ENCODE data around the gene GABRG3. TPM values are rescaled to one million over a fixed set of nuclear protein-coding genes. Genes with fewer than 3 reads are reported as not detected.

Gene GABRG3
- polyA plus RNA-seq, 1 experiment = not detected

GRCh38 chr15:27170851-27171250 is 199.9 kb downstream of the GABRG3 start:
- Histone ChIP-seq H3K27ac (ENCODE audit: low read depth, low read length) (no peak overlapping the region), H3K27me3 (ENCODE audit: control insufficient read depth, insufficient read depth, low read length) (no peaks in the 10 kb centered on the region), H3K9me3 (ENCODE audit: control insufficient read depth, insufficient read depth, low read length) (peaks cover 16% of the 10 kb centered on the region), H3K4me3 (ENCODE audit: low read depth, low read length) (no peak overlapping the region)
- POLR2A ChIA-PET = no interaction called here
- CTCF ChIA-PET = no interaction called here
- TF ChIP-seq CTCF (IDR thresholded peaks at IDR 0.05; ENCODE audit: low read depth, low read length) = no peak
- DNase-seq (ENCODE audit: low read depth, low spot score) = no peak

GRCh38 chr15:27172821-27173220 is 201.8 kb downstream of the GABRG3 start:
- ChIA-PET POLR2A (no interaction called here), CTCF (no interaction called here)
- no peak for DNase-seq (ENCODE audit: low read depth, low spot score)
- no peak for TF ChIP-seq CTCF (IDR thresholded peaks at IDR 0.05; ENCODE audit: low read depth, low read length)
- H3K4me3 ChIP-seq (ENCODE audit: low read depth, low read length) = no peak overlapping the region
- H3K27ac ChIP-seq (ENCODE audit: low read depth, low read length) = no peak overlapping the region
- H3K9me3 ChIP-seq (ENCODE audit: control insufficient read depth, insufficient read depth, low read length) = peaks cover 7% of the 10 kb centered on the region
- no peaks in the 10 kb centered on the region for H3K27me3 ChIP-seq (ENCODE audit: control insufficient read depth, insufficient read depth, low read length)

DNA sequence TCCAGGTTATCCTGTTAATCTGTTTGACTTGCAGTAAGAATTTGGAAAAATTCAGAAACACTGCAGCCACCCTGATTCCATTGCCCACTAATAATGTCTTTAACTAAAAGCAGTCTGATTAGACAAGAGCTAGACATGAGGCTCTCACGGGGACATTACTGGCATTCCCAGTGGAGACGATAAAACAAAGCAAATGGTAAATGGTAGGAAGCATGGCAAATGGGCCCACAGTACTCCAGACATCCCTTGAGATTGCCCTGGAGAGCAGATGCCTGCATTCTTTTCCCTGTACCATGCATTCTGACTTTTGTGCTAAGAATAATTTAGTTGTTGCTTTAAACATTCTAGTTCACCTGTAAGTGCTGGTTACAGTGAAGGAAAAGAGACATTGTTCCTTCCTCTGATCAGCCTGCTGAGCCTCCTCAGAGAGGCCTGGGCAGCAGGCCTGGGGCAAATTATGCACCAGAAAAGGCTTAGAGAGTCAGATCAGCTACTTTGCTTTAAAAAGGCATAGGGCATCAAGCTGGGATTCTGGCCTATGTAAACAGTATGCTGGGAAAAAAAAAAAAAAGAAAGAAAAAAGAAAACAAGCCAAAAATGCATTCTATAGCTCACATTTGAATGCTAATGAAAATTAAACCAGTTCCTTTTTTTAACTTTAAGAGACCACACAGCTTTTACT is 204.6 kb downstream of the GABRG3 start:
- CTCF ChIA-PET = no interaction called here

GRCh38 chr15:27176785-27177406 is 205.9 kb downstream of the GABRG3 start:
- Histone ChIP-seq H3K27me3 (ENCODE audit: control insufficient read depth, insufficient read depth, low read length) (no peaks in the 10 kb centered on the region), H3K4me3 (ENCODE audit: low read depth, low read length) (no peak overlapping the region), H3K27ac (ENCODE audit: low read depth, low read length) (no peak overlapping the region), H3K9me3 (ENCODE audit: control insufficient read depth, insufficient read depth, low read length) (peaks cover 9% of the 10 kb centered on the region)
- ChIA-PET CTCF (no interaction called here), POLR2A (no interaction called here)
- DNase-seq (ENCODE audit: low read depth, low spot score) = no peak
- no peak for TF ChIP-seq CTCF (IDR thresholded peaks at IDR 0.05; ENCODE audit: low read depth, low read length)

More for the DNA sequence above, 204.6 kb downstream of the GABRG3 start:
- no peak for TF ChIP-seq CTCF (IDR thresholded peaks at IDR 0.05; ENCODE audit: low read depth, low read length)
- Histone ChIP-seq H3K27me3 (ENCODE audit: control insufficient read depth, insufficient read depth, low read length) (no peaks in the 10 kb centered on the region), H3K9me3 (ENCODE audit: control insufficient read depth, insufficient read depth, low read length) (peaks cover 9% of the 10 kb centered on the region), H3K4me3 (ENCODE audit: low read depth, low read length) (no peak overlapping the region), H3K27ac (ENCODE audit: low read depth, low read length) (no peak overlapping the region)
- no peak for DNase-seq (ENCODE audit: low read depth, low spot score)
- POLR2A ChIA-PET = no interaction called here

DNA sequence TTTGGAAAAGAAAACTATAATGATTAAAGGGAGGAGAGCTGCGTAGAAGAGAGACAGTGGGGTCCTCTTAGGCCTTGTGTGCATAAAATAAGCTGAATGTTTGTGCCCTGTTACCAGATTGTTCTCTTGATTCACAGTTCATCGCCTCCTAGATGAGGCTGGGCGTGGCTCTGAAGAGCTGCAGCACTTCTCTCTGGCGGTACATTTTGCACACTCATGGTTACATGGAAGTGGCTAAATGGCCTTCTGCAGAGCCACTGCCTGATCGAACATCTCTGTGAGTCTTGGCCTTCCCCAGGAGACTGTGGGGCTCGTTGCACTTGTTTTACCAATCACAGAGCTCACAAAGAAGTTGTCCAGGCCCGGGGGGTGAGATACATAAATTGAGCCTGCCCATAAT is 208.8 kb downstream of the GABRG3 start:
- Histone ChIP-seq H3K4me3 (ENCODE audit: low read depth, low read length) (no peak overlapping the region), H3K27me3 (ENCODE audit: control insufficient read depth, insufficient read depth, low read length) (no peaks in the 10 kb centered on the region), H3K27ac (ENCODE audit: low read depth, low read length) (no peak overlapping the region), H3K9me3 (ENCODE audit: control insufficient read depth, insufficient read depth, low read length) (peaks cover 11% of the 10 kb centered on the region)
- CTCF ChIA-PET = no interaction called here
- DNase-seq (ENCODE audit: low read depth, low spot score) = no peak
- no peak for TF ChIP-seq CTCF (IDR thresholded peaks at IDR 0.05; ENCODE audit: low read depth, low read length)
- POLR2A ChIA-PET = no interaction called here

Measured in AG04450 (cell line).